Smooth muscle cell of the brain vasculature (primary cell): ENCODE measurements around the gene GPR132.
"Not testable (repeated sequence)": the region's sequence is repeated elsewhere in the genome, so short reads cannot be mapped to it uniquely, and the experiment has no call there.

Experiments used
- DNase-seq: peaks from one replicate; pipeline ENCODE4 v3.0.0-alpha.2; 2012; ENCODE audit warnings: low read depth, low spot score

Gene GPR132

GRCh38 chr14:105065280-105066228 lies at the start of gene GPR132:
GPR132 (minus strand) TSS chr14:105065430; CDS start chr14:105055420, 10,010 bp downstream.
- no peak for DNase-seq

GRCh38 chr14:105109243-105109642 lies 44.0 kb upstream of the GPR132 start:
- not testable (repeated sequence) for DNase-seq

- DNase-seq = no peak
Measured at GRCh38 chr14:105108516-105108864, 43.3 kb upstream of the GPR132 start.

- no peak for DNase-seq
Measured at GRCh38 chr14:105107781-105108515, 42.7 kb upstream of the GPR132 start.

GRCh38 chr14:105107351-105107750 lies 42.1 kb upstream of the GPR132 start:
- no peak for DNase-seq

- DNase-seq = no peak
Measured at GRCh38 chr14:105105158-105105557, 39.9 kb upstream of the GPR132 start.

GRCh38 chr14:105102893-105103292 lies 37.7 kb upstream of the GPR132 start:
- DNase-seq = no peak

GRCh38 chr14:105102361-105102870 lies 37.2 kb upstream of the GPR132 start:
- no peak for DNase-seq

- DNase-seq = no peak
Measured at GRCh38 chr14:105100910-105101309, 35.7 kb upstream of the GPR132 start.

- DNase-seq = no peak
Measured at GRCh38 chr14:105099778-105100177, 34.5 kb upstream of the GPR132 start.

GRCh38 chr14:105098316-105098715 lies 33.1 kb upstream of the GPR132 start:
- no peak for DNase-seq

GRCh38 chr14:105097794-105098127 lies 32.5 kb upstream of the GPR132 start:
- DNase-seq = no peak

GRCh38 chr14:105096206-105096875 lies 31.1 kb upstream of the GPR132 start:
- no peak for DNase-seq

GRCh38 chr14:105095236-105095805 lies 30.1 kb upstream of the GPR132 start:
- no peak for DNase-seq

GRCh38 chr14:105094193-105094907 lies 29.1 kb upstream of the GPR132 start:
- DNase-seq = no peak

- no peak for DNase-seq
Measured at GRCh38 chr14:105093431-105094192, 28.4 kb upstream of the GPR132 start.

GRCh38 chr14:105093038-105093430 lies 27.8 kb upstream of the GPR132 start:
- no peak for DNase-seq

- no peak for DNase-seq
Measured at GRCh38 chr14:105092171-105093037, 27.2 kb upstream of the GPR132 start.

GRCh38 chr14:105091517-105092170 lies 26.4 kb upstream of the GPR132 start:
- DNase-seq = no peak
